Keratinocyte (primary cell): Measurements from ENCODE around the gene DTNB.

Source experiments
- EZH2 ChIP-seq: IDR thresholded peaks from one replicate; pipeline ENCODE4 v1.6.1; 2012; ENCODE audit warnings: inconsistent platforms, mild to moderate bottlenecking, low read length, moderate library complexity
- TF ChIP-seq, protein P1 (sequence below), 3 experiments: IDR thresholded peaks in 1 of 3; conservative IDR thresholded peaks in 1 of 3; optimal IDR thresholded peaks in 1 of 3; 2 replicates in 2 of 3; 3 replicates in 1 of 3; pipeline versions ENCODE3 to v1.5.1; 2011; ENCODE audit warnings: low read length in 3 of 3, mild to moderate bottlenecking in 3 of 3, moderate library complexity in 2 of 3, control low read depth in 1 of 3, inconsistent platforms in 1 of 3; ENCODE audit not compliant: insufficient read depth in 2 of 3; ENCODE audit errors: extremely low read depth in 1 of 3

DNA sequence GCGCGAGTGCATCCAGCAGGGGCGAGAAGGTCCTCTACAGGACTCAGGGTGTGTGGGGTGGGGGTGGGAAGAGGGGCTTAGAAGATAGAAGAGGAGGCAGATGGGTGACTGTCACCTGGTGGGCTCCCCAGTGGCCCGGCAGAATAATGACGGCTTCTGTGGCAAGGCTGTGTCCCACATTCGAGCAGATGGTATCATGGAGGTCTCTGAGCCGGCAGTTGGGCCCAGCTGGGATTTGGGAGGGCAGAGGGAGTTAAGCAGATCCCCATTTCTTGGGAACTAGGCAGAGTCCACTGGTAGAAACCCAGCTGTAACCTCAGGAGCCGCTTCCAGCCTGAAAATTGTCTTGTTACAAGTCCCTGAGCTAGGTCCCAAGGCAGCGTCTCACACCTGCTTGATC lies 28.4 kb upstream of the DTNB start:
- TF ChIP-seq EZH2 = no peak
- TF ChIP-seq, protein P1, sequence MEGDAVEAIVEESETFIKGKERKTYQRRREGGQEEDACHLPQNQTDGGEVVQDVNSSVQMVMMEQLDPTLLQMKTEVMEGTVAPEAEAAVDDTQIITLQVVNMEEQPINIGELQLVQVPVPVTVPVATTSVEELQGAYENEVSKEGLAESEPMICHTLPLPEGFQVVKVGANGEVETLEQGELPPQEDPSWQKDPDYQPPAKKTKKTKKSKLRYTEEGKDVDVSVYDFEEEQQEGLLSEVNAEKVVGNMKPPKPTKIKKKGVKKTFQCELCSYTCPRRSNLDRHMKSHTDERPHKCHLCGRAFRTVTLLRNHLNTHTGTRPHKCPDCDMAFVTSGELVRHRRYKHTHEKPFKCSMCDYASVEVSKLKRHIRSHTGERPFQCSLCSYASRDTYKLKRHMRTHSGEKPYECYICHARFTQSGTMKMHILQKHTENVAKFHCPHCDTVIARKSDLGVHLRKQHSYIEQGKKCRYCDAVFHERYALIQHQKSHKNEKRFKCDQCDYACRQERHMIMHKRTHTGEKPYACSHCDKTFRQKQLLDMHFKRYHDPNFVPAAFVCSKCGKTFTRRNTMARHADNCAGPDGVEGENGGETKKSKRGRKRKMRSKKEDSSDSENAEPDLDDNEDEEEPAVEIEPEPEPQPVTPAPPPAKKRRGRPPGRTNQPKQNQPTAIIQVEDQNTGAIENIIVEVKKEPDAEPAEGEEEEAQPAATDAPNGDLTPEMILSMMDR (optimal IDR thresholded peaks at IDR 0.05 in 1 of 3, IDR thresholded peaks at IDR 0.05 in 1 of 3, conservative IDR thresholded peaks at IDR 0.05 in 1 of 3; ENCODE audit: extremely low read depth in 1 of 3, insufficient read depth in 2 of 3, low read length in 3 of 3) = no peak
